Psoas muscle (tissue), 8 donors: ENCODE data around the gene RBM44. TPM values are rescaled to one million over a fixed set of nuclear protein-coding genes. Genes with fewer than 3 reads are reported as not detected.
A peak's percentile ranks its signal among the peaks of the same experiment; 100 is the strongest.

Experiments used
- ATAC-seq, 4 donors: fragments of 200-7000 bp; cut with Tn5 transposase; one replicate each; pipeline ENCODE4 v1.9.1; 2020; ENCODE audit warnings: moderate library complexity in 3 of 4, mild to moderate bottlenecking in 2 of 4
- DNase-seq, 2 donors: peaks; one replicate each; pipeline ENCODE4 v3.0.0-alpha.2; 2020
- H3K27ac ChIP-seq: fragments of 200-600 bp; one replicate; pipeline ENCODE4 v1.8.0; 2022
- H3K27me3 ChIP-seq, 3 donors: fragments of 200-600 bp in 1 of 3; one replicate each; pipeline versions ENCODE4 v1.6.1 to v1.8.0; 2013 to 2022; ENCODE audit warnings: low read length in 2 of 3, mild to moderate bottlenecking in 2 of 3, moderate library complexity in 1 of 3; ENCODE audit not compliant: insufficient read depth in 3 of 3
- H3K36me3 ChIP-seq, 2 donors: fragments of 200-600 bp in 1 of 2; one replicate each; pipeline versions ENCODE4 v1.6.1 to v1.8.0; 2013 to 2022; ENCODE audit warnings: low read depth in 1 of 2, mild to moderate bottlenecking in 1 of 2, moderate library complexity in 1 of 2; ENCODE audit not compliant: insufficient read depth in 1 of 2
- H3K4me1 ChIP-seq: fragments of 200-600 bp; one replicate; pipeline ENCODE4 v1.8.0; 2022
- H3K4me3 ChIP-seq: fragments of 200-600 bp; one replicate; pipeline ENCODE4 v1.8.0; 2022; ENCODE audit warnings: mild to moderate bottlenecking
- H3K9me3 ChIP-seq: fragments of 200-600 bp; one replicate; pipeline ENCODE4 v1.8.0; 2022
- CTCF ChIP-seq: fragments of 200-600 bp; IDR thresholded peaks from one replicate; pipeline ENCODE4 v1.8.0; 2022; ENCODE audit warnings: antibody characterized with exemption
- WGBS, 3 donors: extraction: QIAGEN DNeasy Blood & Tissue Kit; methylation state at CpG; one replicate each; pipeline versions ENCODE4 v1.1.6 to v1.1.7; 2013; 5-methylcytosine and 5-hydroxymethylcytosine counted together
- intact Hi-C, 2 donors: fragments of 100-400 bp; cut with DNase I; formaldehyde crosslinking; loops; one replicate each; pipeline versions ENCODE4 v1.11.0 to v1.14.2; 2022
- polyA plus RNA-seq, 3 donors: library from polyadenylated mRNA; stranded (reverse); fragments of 200-250 nt; gene quantifications; one replicate each; pipeline ENCODE4 v1.2.3, GENCODE V29; 2013
- total RNA-seq, 4 donors: library from RNA; stranded (reverse); fragmentation: NEBNext Ultra II Directional in 2 of 4; extraction: Animal tissue kit (Norgen Biotek cat#: 25700) in 2 of 4; gene quantifications; one replicate each; pipeline versions ENCODE4 v1.2.1 to v1.2.4, GENCODE V29; 2021 to 2023
- donor health status: healthy with polysubstance abuse.
- donor health status: DM: no; HTN: no; CAD: no; lungs with moderate emphysema.
- donor health status: Bipolar disorder and iron deficiency.
- donor health status: healthy.
- donor health status: DM: yes; HTN: yes; CAD: no.
- donor health status: DM: no; HTN: no; CAD: no.
- donor health status: DM: no; HTN: no; CAD: no.
- donor health status: DM: yes; HTN: yes; CAD: no.

The RBM44 gene
- total and polyA plus RNA-seq, 7 donors, result 0.06 to 0.58 (median 0.38) TPM

- no peak for DNase-seq
- H3K27me3 ChIP-seq, result no peaks in the 10 kb centered on the region
- no peak overlapping the region for H3K4me3 ChIP-seq
- no peaks in the 10 kb centered on the region for H3K9me3 ChIP-seq
- intact Hi-C loops, result no loop called here
- 79 to 86% (median 85%) methylated on average over 8 of the region's 8 CpGs for WGBS, 3 donors
- peaks cover 39% of the 10 kb centered on the region for H3K4me1 ChIP-seq
- TF ChIP-seq CTCF, result no peak
- peaks cover 0 to 2% of the 10 kb centered on the region in 2 donors for H3K36me3 ChIP-seq
- ATAC-seq, result no peak
- peak overlapping the region; percentile 92 for H3K27ac ChIP-seq
Observed at GRCh38 chr2:237889016-237889415, 90.4 kb downstream of the RBM44 start.

GRCh38 chr2:237889811-237890210, 91.2 kb downstream of the RBM44 start:
- no peak for TF ChIP-seq CTCF
- DNase-seq (no peak), ATAC-seq (no peak)
- intact Hi-C loops, result loop anchor here in 1 of 2 donors (10.0 kb wide), 1 partner anchor 795 kb away; no protein-coding TSS in a partner anchor
- no peaks in the 10 kb centered on the region for H3K36me3 ChIP-seq
- no peaks in the 10 kb centered on the region for H3K9me3 ChIP-seq
- H3K4me3 ChIP-seq, result no peak overlapping the region
- no peaks in the 10 kb centered on the region for H3K27me3 ChIP-seq
- 92 to 96% (median 94%) methylated on average over 10 of the region's 10 CpGs for WGBS, 3 donors
- H3K4me1 ChIP-seq, result peaks cover 46% of the 10 kb centered on the region
- H3K27ac ChIP-seq, result no peak overlapping the region

Other genes with a start within 250 kb of the RBM44 start
- not detected for gene PRLH, start 232.2 kb upstream of the RBM44 start, total RNA-seq
- gene PRLH, start 232.2 kb upstream of the RBM44 start, polyA plus RNA-seq, result not detected
- gene RAB17, start 208.0 kb upstream of the RBM44 start, total RNA-seq, result 1 to 10 TPM; 1.1 to 1.5 (median 1.2) TPM
- gene RAB17, start 208.0 kb upstream of the RBM44 start, polyA plus RNA-seq, result 1 to 10 TPM in 1 of 3 donors, under 1 TPM in 2; 0.52 to 1.3 (median 0.80) TPM
- 100 to 1,000 TPM in 1 of 4 donors, 10 to 100 TPM in 3; 91.9 to 108 (median 93.4) TPM for gene LRRFIP1, start 171.2 kb upstream of the RBM44 start, total RNA-seq
- 10 to 100 TPM; 42.3 to 62.6 (median 50.4) TPM for gene LRRFIP1, start 171.2 kb upstream of the RBM44 start, polyA plus RNA-seq
- 100 to 1,000 TPM in 1 of 4 donors, 10 to 100 TPM in 3; 32.8 to 105 (median 91.2) TPM for gene RAMP1, start 60.8 kb downstream of the RBM44 start, total RNA-seq
- 100 to 1,000 TPM in 2 of 3 donors, 10 to 100 TPM in 1; 86.5 to 367 (median 303) TPM for gene RAMP1, start 60.8 kb downstream of the RBM44 start, polyA plus RNA-seq
- gene UBE2F, start 168.2 kb downstream of the RBM44 start, total RNA-seq, result 10 to 100 TPM; 46.0 to 67.5 (median 52.5) TPM
- gene UBE2F, start 168.2 kb downstream of the RBM44 start, polyA plus RNA-seq, result 100 to 1,000 TPM in 2 of 3 donors, 10 to 100 TPM in 1; 74.2 to 134 (median 101) TPM